Activated naive CD8-positive, alpha-beta T cell treated with anti-CD3 and anti-CD28 coated beads for 36 hours (primary cell): ENCODE results near the gene CHMP6. TPM values are rescaled to one million over a fixed set of nuclear protein-coding genes. Genes with fewer than 3 reads are reported as not detected.

Experiments used
- DNase-seq: peaks from one replicate; pipeline ENCODE4 v3.0.0; 2021
- H3K27ac Mint-ChIP-seq: one replicate; pipeline ENCODE4 v1.8.0; 2022; ENCODE audit warnings: mild to moderate bottlenecking, moderate library complexity, mixed read lengths
- H3K27me3 Mint-ChIP-seq: one replicate; pipeline ENCODE4 v1.8.0; 2022; ENCODE audit warnings: mild to moderate bottlenecking, mixed read lengths
- H3K36me3 Mint-ChIP-seq: one replicate; pipeline ENCODE4 v1.8.0; 2021; ENCODE audit warnings: mild to moderate bottlenecking, mixed read lengths
- H3K4me1 Mint-ChIP-seq: one replicate; pipeline ENCODE4 v1.8.0; 2021; ENCODE audit warnings: mixed read lengths
- H3K4me3 Mint-ChIP-seq: one replicate; pipeline ENCODE4 v1.8.0; 2022; ENCODE audit warnings: mild to moderate bottlenecking, moderate library complexity, mixed read lengths
- H3K9me3 Mint-ChIP-seq: one replicate; pipeline ENCODE4 v1.8.0; 2022; ENCODE audit warnings: mixed read lengths
- total RNA-seq, 2 experiments: library from RNA; stranded (reverse); gene quantifications; one replicate each; pipeline ENCODE4 v1.2.3, GENCODE V29; 2021

CHMP6 gene
- total RNA-seq, 2 experiments from 2014 or later: 21.6 to 23.8 TPM

GRCh38 chr17:80992077-80992947 is 671 bp downstream of the CHMP6 start:
- H3K36me3 Mint-ChIP-seq: no peaks in the 10 kb centered on the region
- no peaks in the 10 kb centered on the region for H3K9me3 Mint-ChIP-seq
- H3K4me3 Mint-ChIP-seq: peak overlapping the region; percentile 71
- no peak for DNase-seq
- H3K4me1 Mint-ChIP-seq: peaks cover 17% of the 10 kb centered on the region
- H3K27me3 Mint-ChIP-seq: no peaks in the 10 kb centered on the region
- no peak overlapping the region for H3K27ac Mint-ChIP-seq

GRCh38 chr17:80992948-80993624 is 1.4 kb downstream of the CHMP6 start:
- Mint-ChIP-seq H3K36me3 (no peaks in the 10 kb centered on the region), H3K27ac (no peak overlapping the region), H3K4me1 (peaks cover 17% of the 10 kb centered on the region), H3K9me3 (no peaks in the 10 kb centered on the region), H3K4me3 (peak overlapping the region; percentile 71), H3K27me3 (no peaks in the 10 kb centered on the region)
- DNase-seq: no peak

GRCh38 chr17:80995131-80995530 is 3.5 kb downstream of the CHMP6 start:
- Mint-ChIP-seq H3K4me3 (no peak overlapping the region), H3K9me3 (no peaks in the 10 kb centered on the region), H3K27ac (no peak overlapping the region), H3K4me1 (peaks cover 12% of the 10 kb centered on the region), H3K27me3 (no peaks in the 10 kb centered on the region), H3K36me3 (no peaks in the 10 kb centered on the region)
- DNase-seq: no peak

- Mint-ChIP-seq H3K9me3 (no peaks in the 10 kb centered on the region), H3K4me1 (peaks cover 6% of the 10 kb centered on the region), H3K27me3 (peaks cover 4% of the 10 kb centered on the region), H3K27ac (no peak overlapping the region), H3K4me3 (no peak overlapping the region), H3K36me3 (peaks cover 1% of the 10 kb centered on the region)
- no peak for DNase-seq
These were observed 5.0 kb downstream of the CHMP6 start for GRCh38 chr17:80996422-80997305.

- H3K27me3 Mint-ChIP-seq: peaks cover 11% of the 10 kb centered on the region
- peaks cover 1% of the 10 kb centered on the region for H3K36me3 Mint-ChIP-seq
- peaks cover 10% of the 10 kb centered on the region for H3K4me1 Mint-ChIP-seq
- H3K27ac Mint-ChIP-seq: no peak overlapping the region
- H3K4me3 Mint-ChIP-seq: no peak overlapping the region
- H3K9me3 Mint-ChIP-seq: no peaks in the 10 kb centered on the region
- DNase-seq: no peak
These were observed 5.9 kb downstream of the CHMP6 start for GRCh38 chr17:80997424-80998117.

- Mint-ChIP-seq H3K27ac (no peak overlapping the region), H3K4me3 (no peak overlapping the region), H3K36me3 (peaks cover 1% of the 10 kb centered on the region), H3K9me3 (no peaks in the 10 kb centered on the region), H3K4me1 (peaks cover 6% of the 10 kb centered on the region), H3K27me3 (peaks cover 17% of the 10 kb centered on the region)
- DNase-seq: no peak
These were observed 6.6 kb downstream of the CHMP6 start for GRCh38 chr17:80998118-80998747.

GRCh38 chr17:80998748-80999535 is 7.3 kb downstream of the CHMP6 start:
- Mint-ChIP-seq H3K9me3 (no peaks in the 10 kb centered on the region), H3K27ac (no peak overlapping the region), H3K27me3 (peaks cover 23% of the 10 kb centered on the region), H3K4me3 (no peak overlapping the region), H3K4me1 (peaks cover 9% of the 10 kb centered on the region), H3K36me3 (peaks cover 1% of the 10 kb centered on the region)
- DNase-seq: no peak

GRCh38 chr17:80999536-81000333 is 8.1 kb downstream of the CHMP6 start:
- Mint-ChIP-seq H3K27ac (no peak overlapping the region), H3K27me3 (peaks cover 27% of the 10 kb centered on the region), H3K36me3 (peaks cover 1% of the 10 kb centered on the region), H3K4me1 (peaks cover 12% of the 10 kb centered on the region), H3K9me3 (no peaks in the 10 kb centered on the region), H3K4me3 (no peak overlapping the region)
- no peak for DNase-seq

- no peak for DNase-seq
These were observed 8.6 kb downstream of the CHMP6 start for GRCh38 chr17:81000334-81000630.

GRCh38 chr17:81000631-81001357 is 9.2 kb downstream of the CHMP6 start:
- Mint-ChIP-seq H3K4me3 (no peak overlapping the region), H3K4me1 (peaks cover 15% of the 10 kb centered on the region), H3K36me3 (peaks cover 1% of the 10 kb centered on the region), H3K27me3 (peaks cover 31% of the 10 kb centered on the region), H3K9me3 (no peaks in the 10 kb centered on the region), H3K27ac (no peak overlapping the region)
- DNase-seq: no peak

More at GRCh38 chr17:81000334-81000630, 8.6 kb downstream of the CHMP6 start:
- Mint-ChIP-seq H3K27me3 (peaks cover 31% of the 10 kb centered on the region), H3K27ac (no peak overlapping the region), H3K36me3 (peaks cover 1% of the 10 kb centered on the region), H3K4me1 (peaks cover 15% of the 10 kb centered on the region), H3K9me3 (no peaks in the 10 kb centered on the region), H3K4me3 (no peak overlapping the region)

- Mint-ChIP-seq H3K27ac (no peak overlapping the region), H3K4me1 (peaks cover 15% of the 10 kb centered on the region), H3K9me3 (no peaks in the 10 kb centered on the region), H3K36me3 (peaks cover 1% of the 10 kb centered on the region), H3K4me3 (no peak overlapping the region), H3K27me3 (peaks cover 42% of the 10 kb centered on the region)
- DNase-seq: no peak
These were observed 10.4 kb downstream of the CHMP6 start for GRCh38 chr17:81002013-81002384.

- no peak for DNase-seq
- H3K4me3 Mint-ChIP-seq: peak overlapping the region; percentile 14
- H3K9me3 Mint-ChIP-seq: no peaks in the 10 kb centered on the region
- peaks cover 1% of the 10 kb centered on the region for H3K36me3 Mint-ChIP-seq
- H3K27ac Mint-ChIP-seq: no peak overlapping the region
- peaks cover 42% of the 10 kb centered on the region for H3K27me3 Mint-ChIP-seq
- peaks cover 15% of the 10 kb centered on the region for H3K4me1 Mint-ChIP-seq
These were observed 11.0 kb downstream of the CHMP6 start for GRCh38 chr17:81002409-81003361.
